ENCODE measurements around the gene HSD11B2.

DNA sequence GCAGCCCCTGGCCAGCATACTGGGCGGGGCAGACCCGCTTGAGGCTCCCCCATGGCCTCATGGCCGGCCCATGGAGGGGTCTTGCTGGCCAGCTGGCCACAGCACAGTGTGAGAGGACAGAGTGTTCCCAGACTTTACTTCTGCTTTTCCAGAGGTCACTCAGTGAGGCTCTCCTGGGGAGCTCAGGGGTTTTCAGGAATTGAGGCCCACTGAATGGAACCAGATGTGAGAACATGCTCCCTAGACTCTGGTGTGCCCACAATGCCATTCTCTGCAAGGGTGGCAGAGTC, 28.9 kb downstream of the HSD11B2 start:
- TF ChIP-seq CTCF (IDR thresholded peaks at IDR 0.05) = no peak
- no peak for TF ChIP-seq POLR2A (IDR thresholded peaks at IDR 0.05)

Measured in tibial nerve (tissue), 3 donors.